ENCODE data around the gene FAM81A. TPM values are rescaled to one million over a fixed set of nuclear protein-coding genes. Genes with fewer than 3 reads are reported as not detected.
A peak's percentile ranks its signal among the peaks of the same experiment; 100 is the strongest.

Gene FAM81A
- total RNA-seq, 2 donors from 2014 or later: 6.4 to 18.8 TPM

- H3K9ac ChIP-seq (ENCODE audit: low read depth in 2 of 2, low read length in 2 of 2): no peak overlapping the region
- DNase-seq: no peak
- intact Hi-C loops (cut with DNase I): no loop called here
- H3K27ac ChIP-seq: no peak overlapping the region
- H3K4me3 ChIP-seq: no peak overlapping the region
- no peaks in the 10 kb centered on the region for H3K36me3 ChIP-seq
- H3K4me1 ChIP-seq: no peaks in the 10 kb centered on the region
- no peak for TF ChIP-seq CTCF (IDR thresholded peaks at IDR 0.05)
- no peaks in the 10 kb centered on the region for H3K9me3 ChIP-seq
- no peaks in the 10 kb centered on the region for H3K27me3 ChIP-seq
Observed at GRCh38 chr15:59413577-59413976, 24.4 kb upstream of the FAM81A start.

- Histone ChIP-seq H3K4me1 (no peaks in the 10 kb centered on the region), H3K9ac (ENCODE audit: low read depth in 2 of 2, low read length in 2 of 2) (no peak overlapping the region), H3K27ac (no peak overlapping the region), H3K36me3 (no peaks in the 10 kb centered on the region), H3K9me3 (no peaks in the 10 kb centered on the region), H3K27me3 (no peaks in the 10 kb centered on the region), H3K4me3 (no peak overlapping the region)
- no peak for TF ChIP-seq CTCF (IDR thresholded peaks at IDR 0.05)
- intact Hi-C loops (cut with DNase I): no loop called here
- no peak for DNase-seq
Observed at GRCh38 chr15:59416816-59417215, 21.2 kb upstream of the FAM81A start.

DNA sequence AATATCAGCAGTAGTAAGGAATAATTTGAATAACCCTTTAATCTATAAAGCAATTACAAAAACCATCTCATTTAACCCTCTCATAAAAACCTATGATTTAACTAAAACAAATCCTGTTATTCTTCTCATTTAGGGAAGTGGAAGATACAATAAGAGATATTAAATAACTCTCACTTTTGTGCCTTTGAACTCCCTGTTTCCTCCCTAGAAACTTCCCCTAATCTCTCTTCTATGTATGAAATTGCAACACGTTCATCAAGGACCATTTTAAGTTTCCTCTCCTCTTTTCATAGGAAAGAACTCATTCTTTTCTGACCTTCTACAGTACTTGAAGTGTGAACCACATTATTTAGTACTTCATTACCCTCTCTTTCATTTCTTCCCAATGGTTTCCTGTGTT is 18.8 kb upstream of the FAM81A start:
- intact Hi-C loops (cut with DNase I): no loop called here
- Histone ChIP-seq H3K9me3 (no peaks in the 10 kb centered on the region), H3K27me3 (no peaks in the 10 kb centered on the region), H3K9ac (ENCODE audit: low read depth in 2 of 2, low read length in 2 of 2) (no peak overlapping the region), H3K4me1 (no peaks in the 10 kb centered on the region), H3K4me3 (no peak overlapping the region), H3K27ac (no peak overlapping the region), H3K36me3 (no peaks in the 10 kb centered on the region)
- TF ChIP-seq CTCF (IDR thresholded peaks at IDR 0.05): no peak
- DNase-seq: no peak

- intact Hi-C loops (cut with DNase I): no loop called here
- Histone ChIP-seq H3K27me3 (no peaks in the 10 kb centered on the region), H3K36me3 (no peaks in the 10 kb centered on the region), H3K9me3 (no peaks in the 10 kb centered on the region), H3K4me1 (no peaks in the 10 kb centered on the region), H3K4me3 (no peak overlapping the region), H3K27ac (no peak overlapping the region), H3K9ac (ENCODE audit: low read depth in 2 of 2, low read length in 2 of 2) (no peak overlapping the region)
- DNase-seq: peak; percentile 6
- no peak for TF ChIP-seq CTCF (IDR thresholded peaks at IDR 0.05)
Observed at GRCh38 chr15:59420108-59420507, 17.9 kb upstream of the FAM81A start.

GRCh38 chr15:59420986-59421618 is 16.9 kb upstream of the FAM81A start:
- Histone ChIP-seq H3K9ac (ENCODE audit: low read depth in 2 of 2, low read length in 2 of 2) (no peak overlapping the region), H3K27me3 (no peaks in the 10 kb centered on the region), H3K36me3 (no peaks in the 10 kb centered on the region), H3K4me1 (no peaks in the 10 kb centered on the region), H3K9me3 (no peaks in the 10 kb centered on the region), H3K27ac (no peak overlapping the region), H3K4me3 (no peak overlapping the region)
- peak; percentile 4 for DNase-seq
- TF ChIP-seq CTCF (IDR thresholded peaks at IDR 0.05): no peak
- intact Hi-C loops (cut with DNase I): no loop called here

All from colonic mucosa (tissue), 4 donors.